H1 (cell line): ENCODE results near the gene LPP. TPM values are rescaled to one million over a fixed set of nuclear protein-coding genes. Genes with fewer than 3 reads are reported as not detected.

Experiments
- CTCF ChIA-PET: fragments of 300-600 bp; sonication (Branson Sonifier 250); formaldehyde crosslinking; loops from one replicate; lab custom pipeline; 2021; ENCODE audit not compliant: partially characterized antibody; lab: Charles Lee
- POLR2A ChIA-PET: fragments of 300-600 bp; sonication (Branson Sonifier 250); formaldehyde crosslinking; loops from one replicate; lab custom pipeline; 2021; ENCODE audit warnings: inconsistent platforms; ENCODE audit not compliant: partially characterized antibody; lab: Charles Lee
- DNase-seq, 2 experiments: peaks; one replicate each; pipeline versions ENCODE4 v3.0.0 to v3.0.0-alpha.2; 2010 to 2022; ENCODE audit warnings: low spot score in 2 of 2, low read depth in 1 of 2, mixed read lengths in 1 of 2
- FAIRE-seq: peaks from 2 replicates; lab custom pipeline; 2011; peaks lifted over from hg19 to GRCh38; lab: Jason Lieb, UNC
- H2AFZ ChIP-seq: 2 replicates; pipeline ENCODE4 v1.8.1; 2012; ENCODE audit warnings: low read length, inconsistent platforms
- H2AK5ac ChIP-seq: 2 replicates; pipeline ENCODE4 v1.6.1; 2013; ENCODE audit warnings: low read depth, low read length
- H2BK120ac ChIP-seq: replicated peaks from 2 replicates; pipeline ENCODE3; 2013; ENCODE audit warnings: low read depth, low read length, inconsistent platforms
- H2BK12ac ChIP-seq: 2 replicates; pipeline ENCODE4 v1.6.1; 2013; ENCODE audit warnings: low read depth, low read length
- H2BK15ac ChIP-seq: 2 replicates; pipeline ENCODE4 v1.6.1; 2013; ENCODE audit warnings: low read length
- H2BK20ac ChIP-seq: 2 replicates; pipeline ENCODE4 v1.6.1; 2013; ENCODE audit warnings: low read length
- H2BK5ac ChIP-seq: 2 replicates; pipeline ENCODE4 v1.6.1; 2013; ENCODE audit warnings: low read depth, low read length
- H3K14ac ChIP-seq: 2 replicates; pipeline ENCODE4 v1.6.1; 2013; ENCODE audit warnings: inconsistent platforms; ENCODE audit not compliant: insufficient read length
- H3K18ac ChIP-seq: 2 replicates; pipeline ENCODE4 v1.6.1; 2013; ENCODE audit warnings: low read length; ENCODE audit errors: extremely low read depth
- H3K23ac ChIP-seq: 2 replicates; pipeline ENCODE4 v1.6.1; 2013; ENCODE audit warnings: inconsistent platforms; ENCODE audit not compliant: insufficient read length
- H3K23me2 ChIP-seq: 2 replicates; pipeline ENCODE4 v1.6.1; 2013; ENCODE audit warnings: low read depth, low read length
- H3K27ac ChIP-seq: 2 replicates; pipeline ENCODE4 v1.6.1; 2011; ENCODE audit warnings: low read depth, low read length, inconsistent platforms
- H3K27me3 ChIP-seq, 4 experiments: replicated peaks in 1 of 4; 1 replicate in 1 of 4; 2 replicates in 3 of 4; pipeline versions ENCODE4 v1.6.1 to v1.8.1; 2011 to 2013; ENCODE audit warnings: low read length in 3 of 4, mild to moderate bottlenecking in 3 of 4, inconsistent platforms in 2 of 4, mixed read lengths in 2 of 4, moderate library complexity in 1 of 4; ENCODE audit not compliant: control insufficient read depth in 3 of 4, insufficient read depth in 3 of 4; ENCODE audit errors: extremely low read depth in 1 of 4
- H3K36me3 ChIP-seq, 4 experiments: 2 replicates each; pipeline versions ENCODE4 v1.6.1 to v1.8.1; 2011 to 2013; ENCODE audit warnings: mild to moderate bottlenecking in 4 of 4, low read length in 3 of 4, moderate library complexity in 2 of 4, control low read depth in 1 of 4, inconsistent platforms in 1 of 4; ENCODE audit not compliant: insufficient read depth in 4 of 4, control insufficient read depth in 2 of 4
- H3K4ac ChIP-seq: replicated peaks from 2 replicates; pipeline ENCODE3; 2013; ENCODE audit warnings: low read length, low read depth, mixed read lengths, inconsistent platforms; ENCODE audit not compliant: insufficient read length
- H3K4me1 ChIP-seq, 4 experiments: replicated peaks in 1 of 4; 1 replicate in 1 of 4; 2 replicates in 3 of 4; pipeline versions ENCODE4 v1.6.1 to v1.8.1; 2011 to 2013; ENCODE audit warnings: low read length in 3 of 4, inconsistent platforms in 2 of 4, mixed read lengths in 1 of 4; ENCODE audit not compliant: insufficient read depth in 4 of 4, control insufficient read depth in 3 of 4
- H3K4me2 ChIP-seq, 2 experiments: 2 replicates each; pipeline versions ENCODE4 v1.6.1 to v1.8.1; 2011 to 2013; ENCODE audit warnings: low read depth in 2 of 2, low read length in 2 of 2, control low read depth in 1 of 2, inconsistent platforms in 1 of 2, mild to moderate bottlenecking in 1 of 2; ENCODE audit not compliant: insufficient read depth in 1 of 2
- H3K4me3 ChIP-seq, 4 experiments: fragments of 200-600, 300-600 bp in 1 of 4; sonication (generic), shearing (Covaris generic), sonication (Bioruptor Twin) in 1 of 4; 2 replicates each; pipeline versions ENCODE4 v1.5.1 to v1.8.1; 2011 to 2016; ENCODE audit warnings: low read length in 4 of 4, low read depth in 3 of 4, control low read depth in 2 of 4, inconsistent platforms in 2 of 4, mild to moderate bottlenecking in 2 of 4, mixed read lengths in 1 of 4, moderate library complexity in 1 of 4; ENCODE audit not compliant: insufficient read depth in 2 of 4; ENCODE audit errors: extremely low read depth in 1 of 4
- H3K56ac ChIP-seq: replicated peaks from 2 replicates; pipeline ENCODE3; 2013; ENCODE audit warnings: low read depth, mild to moderate bottlenecking, mixed read lengths, low read length, inconsistent platforms; ENCODE audit not compliant: insufficient read length
- H3K79me1 ChIP-seq: 2 replicates; pipeline ENCODE4 v1.6.1; 2013; ENCODE audit warnings: low read depth, low read length, control low read depth
- H3K79me2 ChIP-seq, 2 experiments: 2 replicates each; pipeline versions ENCODE4 v1.6.1 to v1.8.1; 2012 to 2013; ENCODE audit warnings: low read length in 2 of 2, mild to moderate bottlenecking in 2 of 2, inconsistent platforms in 1 of 2; ENCODE audit not compliant: insufficient read depth in 2 of 2, control insufficient read depth in 1 of 2
- H3K9ac ChIP-seq, 4 experiments: replicated peaks in 1 of 4; 1 replicate in 1 of 4; 2 replicates in 3 of 4; pipeline versions ENCODE4 v1.6.1 to v1.8.1; 2011 to 2013; ENCODE audit warnings: low read depth in 3 of 4, low read length in 3 of 4, control low read depth in 2 of 4, mild to moderate bottlenecking in 2 of 4, moderate library complexity in 2 of 4, inconsistent platforms in 1 of 4; ENCODE audit errors: extremely low read depth in 1 of 4
- H3K9me3 ChIP-seq, 2 experiments: 2 replicates each; pipeline versions ENCODE4 v1.6.1 to v1.8.1; 2012 to 2013; ENCODE audit warnings: mild to moderate bottlenecking in 2 of 2, moderate library complexity in 2 of 2, control low read depth in 1 of 2, inconsistent platforms in 1 of 2, low read depth in 1 of 2, low read length in 1 of 2, mixed read lengths in 1 of 2; ENCODE audit not compliant: insufficient read depth in 2 of 2
- H4K20me1 ChIP-seq, 2 experiments: replicated peaks in 1 of 2; 2 replicates each; pipeline versions ENCODE3 to v1.8.1; 2011 to 2013; ENCODE audit warnings: inconsistent platforms in 2 of 2, low read length in 2 of 2, mild to moderate bottlenecking in 1 of 2; ENCODE audit not compliant: insufficient read depth in 2 of 2, control insufficient read depth in 1 of 2
- H4K5ac ChIP-seq: 2 replicates; pipeline ENCODE4 v1.6.1; 2013; ENCODE audit warnings: low read length, low read depth, mixed read lengths, inconsistent platforms; ENCODE audit not compliant: insufficient read length
- H4K8ac ChIP-seq: 2 replicates; pipeline ENCODE4 v1.8.0; 2013; ENCODE audit warnings: mild to moderate bottlenecking, moderate library complexity, low read length, inconsistent platforms; ENCODE audit not compliant: insufficient read depth; ENCODE audit errors: extremely low read depth
- H4K91ac ChIP-seq: replicated peaks from 2 replicates; pipeline ENCODE3; 2013; ENCODE audit warnings: low read length, mixed read lengths, inconsistent platforms; ENCODE audit not compliant: insufficient read length
- CHD2 ChIP-seq: IDR thresholded peaks from 2 replicates; pipeline ENCODE4 v1.6.1; 2012; ENCODE audit warnings: low read length, improper control_type of control experiment
- WGBS, 2 experiments: shearing (Covaris generic) in 1 of 2; methylation state at CpG; one replicate each; pipeline versions ENCODE4 v1.1.6 to v1.1.7; 2013 to 2015; ENCODE audit warnings: low lambda C conversion rate in 2 of 2, mixed read lengths in 2 of 2, inconsistent platforms in 1 of 2, low coverage in 1 of 2, missing lambda C conversion rate in 1 of 2; ENCODE audit not compliant: insufficient replicate concordance in 2 of 2, insufficient coverage in 1 of 2, insufficient read length in 1 of 2; ENCODE audit errors: extremely low coverage in 1 of 2, missing lambda C conversion rate in 1 of 2; 5-methylcytosine and 5-hydroxymethylcytosine counted together
- polyA plus RNA-seq, 7 experiments: library from polyadenylated mRNA; depleted of rRNA in 3 of 7; stranded (reverse) in 5 of 7; unstranded in 2 of 7; fragments of >200 nt in 5 of 7; fragments of 200-250 nt in 2 of 7; gene quantifications; 1 replicate in 5 of 7; 2 replicates in 1 of 7; 4 replicates in 1 of 7; pipeline versions ENCODE4 v1.2.1 to v1.2.3, GENCODE V29; 2011 to 2013; ENCODE audit warnings: missing spikeins in 2 of 7, mixed read lengths in 2 of 7
- total RNA-seq: library from RNA; stranded (reverse); fragmentation: NEBNext Ultra II Directional; extraction: Animal tissue kit (Norgen Biotek cat#: 25700); gene quantifications from 2 replicates; pipeline ENCODE4 v1.2.1, GENCODE V29; 2021

The LPP gene
- total and polyA plus RNA-seq, 2 of the 8 experiments (the other 6 are each of a cell fraction or from before 2014, with no cell fraction given), result 10.0 to 53.3 TPM

DNA sequence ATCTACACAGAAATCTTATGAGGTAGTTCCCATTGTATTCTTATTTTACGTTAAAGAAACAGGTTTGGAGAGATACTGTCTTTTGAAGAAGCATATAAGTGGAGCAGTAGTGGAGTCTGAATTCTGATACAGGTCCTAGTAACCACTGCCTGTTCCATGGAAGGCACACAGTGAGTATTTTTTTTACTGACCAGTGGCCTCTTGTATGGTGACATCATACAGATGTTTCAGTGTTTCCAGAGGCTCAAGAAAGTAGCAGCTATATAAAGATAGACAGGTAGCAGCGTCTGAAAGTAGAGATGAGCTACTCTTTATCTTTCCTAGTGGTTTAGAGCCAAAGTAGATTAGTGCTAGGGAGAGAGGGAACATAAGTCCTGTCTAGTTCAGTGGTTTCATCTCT is 173.5 kb downstream of the LPP start:
- Histone ChIP-seq H3K27ac (no peak overlapping the region), H2BK5ac (no peak overlapping the region), H3K14ac (no peak overlapping the region), H3K4ac (no peak overlapping the region), H2AFZ (no peak overlapping the region), H4K5ac (no peak overlapping the region), H3K9me3 (no peaks in the 10 kb centered on the region), H2BK12ac (no peak overlapping the region), H3K36me3 (no peaks in the 10 kb centered on the region), H3K23ac (no peak overlapping the region), H3K23me2 (no peaks in the 10 kb centered on the region), H3K79me1 (peaks cover 5% of the 10 kb centered on the region; the same call in 1 of the 2 replicates), H2BK15ac (no peak overlapping the region), H3K56ac (no peak overlapping the region), H4K91ac (no peak overlapping the region), H3K18ac (no peak overlapping the region), H4K20me1 (no peaks in the 10 kb centered on the region), H3K4me1 (no peaks in the 10 kb centered on the region), H3K79me2 (no peaks in the 10 kb centered on the region), H3K27me3 (peaks cover 0 to 2% (median 0%) of the 10 kb centered on the region in 4 experiments; a peak in 1 of 7 replicates), H2BK20ac (no peak overlapping the region), H3K4me2 (no peak overlapping the region), H4K8ac (no peak overlapping the region), H2AK5ac (no peak overlapping the region), H3K4me3 (no peak overlapping the region), H2BK120ac (no peak overlapping the region), H3K9ac (no peak overlapping the region)
- 92% methylated on average over 2 of the region's 2 CpGs; no CpG with 5 or more reads in 1 of the 2 experiments for WGBS, 2 experiments
- ChIA-PET CTCF (interaction anchor here (0.6 to 0.9 kb wide), 3 partner anchors 8 to 244 kb away, joined by 3 read pairs; no protein-coding TSS in a partner anchor), POLR2A (no interaction called here)
- no peak for TF ChIP-seq CHD2
- no peak for FAIRE-seq
- no peak for DNase-seq
